ENCODE data around the gene STON2.

- TF ChIP-seq CTCF (conservative IDR thresholded peaks at IDR 0.05) (no peak), ZFX (IDR thresholded peaks at IDR 0.05) (no peak)
Observed at GRCh38 chr14:81313775-81314429, 86.2 kb downstream of the STON2 start.

Measured in C4-2B (cell line).